Transverse colon (tissue), 4 donors: ENCODE data around the gene FASN.

Source experiments
- EP300 ChIP-seq: sonication (generic); formaldehyde crosslinking; IDR thresholded peaks from one replicate; pipeline ENCODE4 v1.6.1; 2017; ENCODE audit warnings: antibody characterized with exemption, low read depth
- POLR2A ChIP-seq: fragments of 450-650 bp; IDR thresholded peaks from one replicate; pipeline ENCODE4 v1.6.1; 2016; ENCODE audit warnings: antibody characterized with exemption, mild to moderate bottlenecking, moderate library complexity
- POLR2AphosphoS5 ChIP-seq, 3 donors: sonication (generic); formaldehyde crosslinking; IDR thresholded peaks; one replicate each; pipeline ENCODE4 v1.6.1; 2016; ENCODE audit warnings: antibody characterized with exemption in 3 of 3
- TF ChIP-seq, protein P1 (sequence below), 5 experiments: fragments of 200-600 bp in 3 of 5; fragments of 450-650 bp in 2 of 5; sonication (generic) in 3 of 5; IDR thresholded peaks; 1 replicate in 2 of 5; 2 replicates in 3 of 5; pipeline ENCODE4 v1.5.1; 2016 to 2017; ENCODE audit warnings: antibody characterized with exemption in 5 of 5, inconsistent platforms in 3 of 5, mild to moderate bottlenecking in 2 of 5, moderate library complexity in 1 of 5

DNA sequence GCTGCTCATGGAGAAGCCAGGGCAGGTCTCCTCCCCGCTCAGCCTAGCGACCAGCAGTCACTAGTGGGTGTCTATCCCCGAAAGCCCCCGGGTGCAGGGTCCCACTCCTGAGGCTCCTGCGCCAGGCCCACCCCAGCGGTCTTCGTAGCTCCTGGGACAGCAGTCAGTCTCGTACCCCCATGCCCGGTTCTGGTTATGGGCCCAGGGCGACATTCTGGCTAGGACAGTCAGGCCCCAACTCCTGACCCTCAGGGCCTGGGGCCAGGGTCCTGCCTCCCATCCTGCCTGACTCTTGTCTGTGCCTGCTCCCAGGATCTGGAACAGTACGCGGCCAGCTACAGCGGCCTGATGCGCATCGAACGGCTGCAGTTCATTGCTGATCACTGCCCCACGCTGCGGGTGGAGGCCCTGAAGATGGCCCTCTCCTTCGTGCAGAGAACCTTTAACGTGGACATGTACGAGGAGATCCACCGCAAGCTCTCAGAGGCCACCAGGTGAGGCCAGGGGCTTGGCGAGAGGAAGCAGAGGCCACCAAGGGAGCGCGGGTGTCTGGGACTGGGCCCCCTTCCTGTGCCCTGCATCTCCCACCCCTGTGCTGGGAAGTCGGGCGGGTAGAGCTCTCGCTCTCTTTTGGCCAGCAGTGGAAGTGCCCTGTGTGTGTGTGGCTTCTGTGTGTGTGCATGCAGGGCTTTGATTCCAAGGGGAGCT lies 44.3 kb downstream of the FASN start:
- TF ChIP-seq POLR2A: no peak
- TF ChIP-seq, protein P1, sequence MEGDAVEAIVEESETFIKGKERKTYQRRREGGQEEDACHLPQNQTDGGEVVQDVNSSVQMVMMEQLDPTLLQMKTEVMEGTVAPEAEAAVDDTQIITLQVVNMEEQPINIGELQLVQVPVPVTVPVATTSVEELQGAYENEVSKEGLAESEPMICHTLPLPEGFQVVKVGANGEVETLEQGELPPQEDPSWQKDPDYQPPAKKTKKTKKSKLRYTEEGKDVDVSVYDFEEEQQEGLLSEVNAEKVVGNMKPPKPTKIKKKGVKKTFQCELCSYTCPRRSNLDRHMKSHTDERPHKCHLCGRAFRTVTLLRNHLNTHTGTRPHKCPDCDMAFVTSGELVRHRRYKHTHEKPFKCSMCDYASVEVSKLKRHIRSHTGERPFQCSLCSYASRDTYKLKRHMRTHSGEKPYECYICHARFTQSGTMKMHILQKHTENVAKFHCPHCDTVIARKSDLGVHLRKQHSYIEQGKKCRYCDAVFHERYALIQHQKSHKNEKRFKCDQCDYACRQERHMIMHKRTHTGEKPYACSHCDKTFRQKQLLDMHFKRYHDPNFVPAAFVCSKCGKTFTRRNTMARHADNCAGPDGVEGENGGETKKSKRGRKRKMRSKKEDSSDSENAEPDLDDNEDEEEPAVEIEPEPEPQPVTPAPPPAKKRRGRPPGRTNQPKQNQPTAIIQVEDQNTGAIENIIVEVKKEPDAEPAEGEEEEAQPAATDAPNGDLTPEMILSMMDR (IDR thresholded peaks at IDR 0.05): no peak
- TF ChIP-seq POLR2AphosphoS5 (IDR thresholded peaks at IDR 0.05): no peak
- TF ChIP-seq EP300: no peak
